GM23248 (cell line): ENCODE measurements around the gene TDRD6. TPM values are rescaled to one million over a fixed set of nuclear protein-coding genes. Genes with fewer than 3 reads are reported as not detected.

ENCODE experiments used
- DNase-seq: peaks from one replicate; pipeline ENCODE4 v3.0.0-alpha.2; 2015
- H2AFZ ChIP-seq: fragments of 200-600 bp; sonication (generic); 2 replicates; pipeline ENCODE4 v1.6.1; 2016; ENCODE audit warnings: antibody characterized with exemption
- H3F3A ChIP-seq: fragments of 200-600 bp; sonication (generic); 2 replicates; pipeline ENCODE4 v1.6.1; 2016; ENCODE audit warnings: mild to moderate bottlenecking, antibody characterized with exemption, mixed run types; ENCODE audit not compliant: insufficient read depth
- H3K27ac ChIP-seq: fragments of 200-600 bp; sonication (generic); 2 replicates; pipeline ENCODE4 v1.5.1; 2016; ENCODE audit warnings: mild to moderate bottlenecking
- H3K27me3 ChIP-seq: fragments of 200-600 bp; sonication (generic); replicated peaks from 2 replicates; pipeline ENCODE4 v1.6.1; 2016; ENCODE audit warnings: mild to moderate bottlenecking; ENCODE audit not compliant: insufficient read depth
- H3K36me3 ChIP-seq: fragments of 200-600 bp; sonication (generic); 2 replicates; pipeline ENCODE4 v1.6.1; 2016; ENCODE audit warnings: low read depth, mild to moderate bottlenecking
- H3K4me1 ChIP-seq: fragments of 200-600 bp; sonication (generic); 2 replicates; pipeline ENCODE4 v1.6.1; 2016; ENCODE audit warnings: mild to moderate bottlenecking; ENCODE audit not compliant: insufficient read depth
- H3K4me2 ChIP-seq: fragments of 200-600 bp; sonication (generic); one replicate; pipeline ENCODE4 v1.6.1; 2016; ENCODE audit warnings: mild to moderate bottlenecking; ENCODE audit not compliant: unreplicated experiment
- H3K4me3 ChIP-seq: fragments of 200-600 bp; sonication (generic); 2 replicates; pipeline ENCODE4 v1.5.1; 2016; ENCODE audit warnings: mild to moderate bottlenecking
- H3K79me2 ChIP-seq: fragments of 200-600 bp; sonication (generic); 2 replicates; pipeline ENCODE4 v1.6.1; 2016; ENCODE audit warnings: mild to moderate bottlenecking; ENCODE audit not compliant: insufficient read depth
- H3K9ac ChIP-seq: fragments of 200-600 bp; sonication (generic); 2 replicates; pipeline ENCODE4 v1.6.1; 2016; ENCODE audit warnings: mild to moderate bottlenecking
- H3K9me2 ChIP-seq: fragments of 200-600 bp; sonication (generic); 2 replicates; pipeline ENCODE4 v1.6.1; 2016; ENCODE audit warnings: mixed run types, mild to moderate bottlenecking, moderate library complexity; ENCODE audit not compliant: insufficient read depth
- H3K9me3 ChIP-seq: fragments of 200-600 bp; sonication (generic); one replicate; pipeline ENCODE4 v1.6.1; 2017; ENCODE audit warnings: low read depth
- H4K20me1 ChIP-seq: fragments of 200-600 bp; sonication (generic); 2 replicates; pipeline ENCODE4 v1.6.0; 2016; ENCODE audit not compliant: insufficient read depth
- EZH2 ChIP-seq: fragments of 200-600 bp; sonication (generic); IDR thresholded peaks from 2 replicates; pipeline ENCODE4 v1.6.1; 2018; ENCODE audit warnings: antibody characterized with exemption, mild to moderate bottlenecking; ENCODE audit not compliant: insufficient read depth, poor library complexity, severe bottlenecking
- EZH2phosphoT487 ChIP-seq: fragments of 200-600 bp; sonication (generic); IDR thresholded peaks from 2 replicates; pipeline ENCODE4 v1.6.1; 2018; ENCODE audit warnings: antibody characterized with exemption, moderate library complexity, mild to moderate bottlenecking, low read depth; ENCODE audit not compliant: insufficient read depth
- WGBS, 2 experiments: methylation state at CpG; one replicate each; pipeline ENCODE4 v1.1.6; 2015 to 2017; ENCODE audit warnings: low lambda C conversion rate in 2 of 2, low coverage in 1 of 2; ENCODE audit errors: missing lambda C conversion rate in 2 of 2; 5-methylcytosine and 5-hydroxymethylcytosine counted together
- in situ Hi-C: fragments of 300-500 bp; cut with MboI; formaldehyde crosslinking; loops from 2 replicates; pipeline ENCODE4 v1.15.0; 2020
- polyA plus RNA-seq: library from polyadenylated mRNA; unstranded; fragments of >200 nt; fragmentation: Nextera tagmentation; extraction: Ambion mirVana; gene quantifications from 2 replicates; pipeline ENCODE4 v1.2.1, GENCODE V29; 2016
- total RNA-seq: library from RNA; depleted of rRNA; stranded (reverse); fragments of >200 nt; shearing (Covaris generic); gene quantifications from 2 replicates; pipeline ENCODE4 v1.2.3, GENCODE V29; 2014

TDRD6 gene
- total and polyA plus RNA-seq, 2 experiments from 2014 or later: not detected

DNA sequence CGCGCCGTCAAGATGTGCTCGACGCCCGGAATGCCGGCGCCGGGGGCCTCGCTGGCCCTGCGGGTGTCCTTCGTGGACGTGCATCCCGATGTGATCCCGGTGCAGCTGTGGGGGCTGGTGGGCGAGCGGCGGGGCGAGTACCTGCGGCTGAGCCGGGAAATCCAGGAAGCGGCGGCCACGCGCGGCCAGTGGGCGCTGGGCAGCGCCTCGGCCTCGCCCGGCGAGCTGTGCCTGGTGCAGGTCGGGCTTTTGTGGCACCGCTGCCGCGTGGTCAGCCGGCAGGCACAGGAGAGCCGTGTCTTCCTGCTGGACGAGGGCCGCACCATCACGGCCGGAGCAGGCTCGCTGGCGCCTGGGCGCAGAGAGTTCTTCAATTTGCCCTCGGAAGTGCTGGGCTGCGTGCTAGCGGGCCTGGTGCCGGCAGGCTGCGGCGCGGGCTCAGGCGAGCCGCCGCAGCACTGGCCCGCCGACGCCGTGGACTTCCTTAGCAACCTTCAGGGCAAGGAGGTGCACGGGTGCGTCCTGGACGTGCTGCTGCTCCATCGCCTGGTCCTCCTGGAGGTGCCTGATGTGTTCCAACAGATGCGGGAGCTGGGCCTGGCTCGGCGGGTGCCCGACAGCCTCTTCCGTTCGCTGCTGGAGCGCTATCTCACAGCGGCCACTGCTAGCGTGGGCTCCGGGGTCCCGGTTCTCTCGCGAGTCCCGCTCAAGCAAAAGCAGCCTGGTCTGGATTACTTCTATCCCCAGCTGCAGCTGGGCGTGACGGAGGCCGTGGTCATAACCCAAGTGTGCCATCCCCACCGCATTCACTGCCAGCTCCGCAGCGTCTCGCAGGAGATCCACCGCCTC lies 656 bp downstream of the TDRD6 start:
- Histone ChIP-seq H3K79me2 (no peaks in the 10 kb centered on the region), H3K4me2 (no peak overlapping the region), H3K27ac (no peak overlapping the region), H3K27me3 (no peaks in the 10 kb centered on the region), H3K9ac (no peak overlapping the region), H3K4me3 (no peak overlapping the region), H3K4me1 (peaks cover 9% of the 10 kb centered on the region), H3K9me3 (no peaks in the 10 kb centered on the region), H4K20me1 (no peaks in the 10 kb centered on the region), H3F3A (no peaks in the 10 kb centered on the region), H3K36me3 (no peaks in the 10 kb centered on the region), H3K9me2 (no peaks in the 10 kb centered on the region), H2AFZ (no peak overlapping the region)
- in situ Hi-C loops: no loop called here
- WGBS, 2 experiments: 91 to 96% methylated on average over 70 to 81 of the region's 85 CpGs
- no peak for DNase-seq
- TF ChIP-seq EZH2 (no peak), EZH2phosphoT487 (no peak)

DNA sequence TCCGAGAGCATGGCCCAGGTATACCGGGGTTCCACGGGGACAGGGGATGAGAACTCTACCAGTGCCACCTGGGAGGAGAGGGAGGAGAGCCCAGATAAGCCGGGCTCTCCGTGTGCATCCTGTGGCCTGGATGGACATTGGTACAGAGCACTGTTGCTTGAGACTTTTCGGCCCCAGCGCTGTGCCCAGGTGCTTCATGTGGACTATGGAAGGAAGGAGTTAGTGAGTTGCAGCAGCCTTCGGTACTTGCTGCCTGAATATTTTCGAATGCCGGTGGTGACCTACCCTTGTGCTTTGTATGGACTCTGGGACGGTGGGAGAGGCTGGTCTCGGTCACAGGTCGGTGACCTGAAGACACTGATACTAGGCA lies 1.3 kb downstream of the TDRD6 start:
- Histone ChIP-seq H3K9me3 (no peaks in the 10 kb centered on the region), H3K4me1 (peaks cover 9% of the 10 kb centered on the region), H3K36me3 (no peaks in the 10 kb centered on the region), H2AFZ (no peak overlapping the region), H3K9me2 (no peaks in the 10 kb centered on the region), H3K27ac (no peak overlapping the region), H3K79me2 (no peaks in the 10 kb centered on the region), H3K4me3 (no peak overlapping the region), H3K4me2 (no peak overlapping the region), H4K20me1 (no peaks in the 10 kb centered on the region), H3K27me3 (no peaks in the 10 kb centered on the region), H3F3A (no peaks in the 10 kb centered on the region), H3K9ac (no peak overlapping the region)
- in situ Hi-C loops: no loop called here
- TF ChIP-seq EZH2phosphoT487 (no peak), EZH2 (no peak)
- DNase-seq: no peak
- WGBS, 2 experiments: 88 to 94% methylated on average over 13 of the region's 13 CpGs

DNA sequence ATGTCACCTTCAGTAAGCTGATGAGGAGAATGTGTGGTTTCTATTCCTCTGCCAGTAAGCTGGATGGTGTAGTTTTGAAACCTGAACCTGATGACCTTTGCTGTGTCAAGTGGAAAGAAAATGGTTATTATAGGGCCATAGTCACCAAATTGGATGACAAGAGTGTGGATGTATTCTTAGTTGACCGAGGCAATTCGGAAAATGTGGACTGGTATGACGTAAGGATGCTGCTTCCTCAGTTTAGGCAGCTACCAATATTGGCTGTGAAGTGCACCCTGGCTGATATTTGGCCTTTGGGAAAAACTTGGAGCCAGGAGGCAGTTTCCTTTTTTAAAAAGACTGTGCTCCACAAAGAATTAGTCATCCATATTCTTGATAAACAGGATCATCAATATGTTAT lies 2.0 kb downstream of the TDRD6 start:
- H3K9ac ChIP-seq: no peak overlapping the region
- H2AFZ ChIP-seq: no peak overlapping the region
- H3K9me2 ChIP-seq: no peaks in the 10 kb centered on the region
- no peak for DNase-seq
- no peak for TF ChIP-seq EZH2
- TF ChIP-seq EZH2phosphoT487: no peak
- no peaks in the 10 kb centered on the region for H3K27me3 ChIP-seq
- H3K4me1 ChIP-seq: peaks cover 6% of the 10 kb centered on the region
- no peaks in the 10 kb centered on the region for H3K36me3 ChIP-seq
- no peaks in the 10 kb centered on the region for H3F3A ChIP-seq
- WGBS, 2 experiments: 3 to 5% methylated on average over 3 of the region's 3 CpGs
- H4K20me1 ChIP-seq: no peaks in the 10 kb centered on the region
- H3K9me3 ChIP-seq: no peaks in the 10 kb centered on the region
- no peak overlapping the region for H3K4me2 ChIP-seq
- in situ Hi-C loops: no loop called here
- no peak overlapping the region for H3K27ac ChIP-seq
- no peak overlapping the region for H3K4me3 ChIP-seq
- no peaks in the 10 kb centered on the region for H3K79me2 ChIP-seq

DNA sequence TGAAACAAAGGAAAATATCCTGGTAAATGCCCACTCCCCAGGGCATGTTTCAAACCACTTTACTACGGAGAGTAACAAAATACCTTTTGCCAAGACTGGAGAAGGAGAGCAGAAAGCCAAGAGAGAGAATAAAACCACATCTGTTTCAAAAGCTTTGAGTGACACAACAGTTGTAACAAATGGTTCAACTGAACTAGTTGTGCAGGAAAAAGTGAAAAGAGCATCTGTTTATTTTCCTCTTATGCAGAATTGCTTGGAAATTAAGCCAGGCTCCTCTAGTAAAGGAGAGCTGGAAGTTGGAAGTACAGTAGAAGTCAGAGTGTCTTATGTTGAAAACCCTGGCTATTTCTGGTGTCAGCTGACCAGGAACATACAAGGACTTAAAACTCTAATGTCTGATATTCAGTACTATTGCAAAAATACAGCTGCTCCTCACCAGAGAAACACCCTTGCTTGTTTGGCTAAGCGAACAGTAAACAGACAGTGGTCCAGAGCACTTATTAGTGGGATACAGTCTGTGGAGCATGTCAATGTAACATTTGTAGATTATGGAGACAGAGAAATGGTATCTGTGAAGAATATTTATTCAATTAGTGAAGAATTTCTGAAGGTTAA lies 2.6 kb downstream of the TDRD6 start:
- H3K9ac ChIP-seq: no peak overlapping the region
- H3K27me3 ChIP-seq: no peaks in the 10 kb centered on the region
- no peaks in the 10 kb centered on the region for H3K79me2 ChIP-seq
- H3K9me2 ChIP-seq: no peaks in the 10 kb centered on the region
- H2AFZ ChIP-seq: no peak overlapping the region
- H3K4me1 ChIP-seq: peaks cover under 1% of the 10 kb centered on the region; the same call in 1 of the 2 replicates
- H3F3A ChIP-seq: no peaks in the 10 kb centered on the region
- H3K9me3 ChIP-seq: no peaks in the 10 kb centered on the region
- H4K20me1 ChIP-seq: no peaks in the 10 kb centered on the region
- H3K4me3 ChIP-seq: no peak overlapping the region
- in situ Hi-C loops: no loop called here
- TF ChIP-seq EZH2phosphoT487: no peak
- no peak for TF ChIP-seq EZH2
- no peak overlapping the region for H3K27ac ChIP-seq
- WGBS, 2 experiments: 46% methylated on average over 2 of the region's 2 CpGs
- no peak for DNase-seq
- no peak overlapping the region for H3K4me2 ChIP-seq
- H3K36me3 ChIP-seq: no peaks in the 10 kb centered on the region
